ENCODE measurements around the gene KLF7.

The KLF7 gene

GRCh38 chr2:207090389-207090788, 75.4 kb downstream of the KLF7 start:
- no peak for ATAC-seq
- TF ChIP-seq, protein P1, sequence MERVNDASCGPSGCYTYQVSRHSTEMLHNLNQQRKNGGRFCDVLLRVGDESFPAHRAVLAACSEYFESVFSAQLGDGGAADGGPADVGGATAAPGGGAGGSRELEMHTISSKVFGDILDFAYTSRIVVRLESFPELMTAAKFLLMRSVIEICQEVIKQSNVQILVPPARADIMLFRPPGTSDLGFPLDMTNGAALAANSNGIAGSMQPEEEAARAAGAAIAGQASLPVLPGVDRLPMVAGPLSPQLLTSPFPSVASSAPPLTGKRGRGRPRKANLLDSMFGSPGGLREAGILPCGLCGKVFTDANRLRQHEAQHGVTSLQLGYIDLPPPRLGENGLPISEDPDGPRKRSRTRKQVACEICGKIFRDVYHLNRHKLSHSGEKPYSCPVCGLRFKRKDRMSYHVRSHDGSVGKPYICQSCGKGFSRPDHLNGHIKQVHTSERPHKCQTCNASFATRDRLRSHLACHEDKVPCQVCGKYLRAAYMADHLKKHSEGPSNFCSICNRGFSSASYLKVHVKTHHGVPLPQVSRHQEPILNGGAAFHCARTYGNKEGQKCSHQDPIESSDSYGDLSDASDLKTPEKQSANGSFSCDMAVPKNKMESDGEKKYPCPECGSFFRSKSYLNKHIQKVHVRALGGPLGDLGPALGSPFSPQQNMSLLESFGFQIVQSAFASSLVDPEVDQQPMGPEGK (CRISPR knock-in tag; IDR thresholded peaks at IDR 0.05; ENCODE audit: borderline replicate concordance): no peak
- no peak for TF ChIP-seq TCF4 (CRISPR knock-in tag; IDR thresholded peaks at IDR 0.05; ENCODE audit: borderline replicate concordance)
- no peak for TF ChIP-seq RARB (CRISPR knock-in tag; IDR thresholded peaks at IDR 0.05)
- TF ChIP-seq SNAI2 (CRISPR knock-in tag; IDR thresholded peaks at IDR 0.05): no peak
- TF ChIP-seq CSDC2 (CRISPR knock-in tag; IDR thresholded peaks at IDR 0.05): no peak

- no peak for ATAC-seq
Measured at GRCh38 chr2:207088839-207089238, 76.9 kb downstream of the KLF7 start.

GRCh38 chr2:207088276-207088675, 77.5 kb downstream of the KLF7 start:
- ATAC-seq: no peak
- TF ChIP-seq POU6F1 (CRISPR knock-in tag; IDR thresholded peaks at IDR 0.05; ENCODE audit: borderline replicate concordance, low read depth) (no peak), ISL1 (CRISPR knock-in tag; IDR thresholded peaks at IDR 0.05) (no peak), RARB (CRISPR knock-in tag; IDR thresholded peaks at IDR 0.05) (no peak), OSR1 (CRISPR knock-in tag; IDR thresholded peaks at IDR 0.05) (no peak), ZNF70 (CRISPR knock-in tag; IDR thresholded peaks at IDR 0.05) (no peak)
- TF ChIP-seq, protein P2, sequence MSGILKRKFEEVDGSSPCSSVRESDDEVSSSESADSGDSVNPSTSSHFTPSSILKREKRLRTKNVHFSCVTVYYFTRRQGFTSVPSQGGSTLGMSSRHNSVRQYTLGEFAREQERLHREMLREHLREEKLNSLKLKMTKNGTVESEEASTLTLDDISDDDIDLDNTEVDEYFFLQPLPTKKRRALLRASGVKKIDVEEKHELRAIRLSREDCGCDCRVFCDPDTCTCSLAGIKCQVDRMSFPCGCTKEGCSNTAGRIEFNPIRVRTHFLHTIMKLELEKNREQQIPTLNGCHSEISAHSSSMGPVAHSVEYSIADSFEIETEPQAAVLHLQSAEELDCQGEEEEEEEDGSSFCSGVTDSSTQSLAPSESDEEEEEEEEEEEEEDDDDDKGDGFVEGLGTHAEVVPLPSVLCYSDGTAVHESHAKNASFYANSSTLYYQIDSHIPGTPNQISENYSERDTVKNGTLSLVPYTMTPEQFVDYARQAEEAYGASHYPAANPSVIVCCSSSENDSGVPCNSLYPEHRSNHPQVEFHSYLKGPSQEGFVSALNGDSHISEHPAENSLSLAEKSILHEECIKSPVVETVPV (CRISPR knock-in tag; IDR thresholded peaks at IDR 0.05): no peak

More at GRCh38 chr2:207088839-207089238, 76.9 kb downstream of the KLF7 start:
- no peak for TF ChIP-seq CREB5 (CRISPR knock-in tag; IDR thresholded peaks at IDR 0.05; ENCODE audit: low read depth)
- TF ChIP-seq ESRRG (CRISPR knock-in tag; IDR thresholded peaks at IDR 0.05): no peak
- no peak for TF ChIP-seq CSDC2 (CRISPR knock-in tag; IDR thresholded peaks at IDR 0.05)
- TF ChIP-seq TCF4 (CRISPR knock-in tag; IDR thresholded peaks at IDR 0.05; ENCODE audit: borderline replicate concordance): no peak
- TF ChIP-seq ZNF70 (CRISPR knock-in tag; IDR thresholded peaks at IDR 0.05): no peak
- no peak for TF ChIP-seq ZNF565 (CRISPR knock-in tag; conservative IDR thresholded peaks at IDR 0.05; ENCODE audit: low read depth)
- TF ChIP-seq, protein P2 (CRISPR knock-in tag; IDR thresholded peaks at IDR 0.05): no peak
- TF ChIP-seq ISL1 (CRISPR knock-in tag; IDR thresholded peaks at IDR 0.05): no peak
- TF ChIP-seq ZFP30 (CRISPR knock-in tag; IDR thresholded peaks at IDR 0.05): no peak
- TF ChIP-seq RARB (CRISPR knock-in tag; IDR thresholded peaks at IDR 0.05): no peak
- no peak for TF ChIP-seq POU6F1 (CRISPR knock-in tag; IDR thresholded peaks at IDR 0.05; ENCODE audit: borderline replicate concordance, low read depth)
- TF ChIP-seq TSHZ2 (CRISPR knock-in tag; IDR thresholded peaks at IDR 0.05): no peak
- TF ChIP-seq GLIS3 (CRISPR knock-in tag; IDR thresholded peaks at IDR 0.05): no peak
- TF ChIP-seq ZFP3 (CRISPR knock-in tag; IDR thresholded peaks at IDR 0.05): no peak
- no peak for TF ChIP-seq TOX (CRISPR knock-in tag; IDR thresholded peaks at IDR 0.05; ENCODE audit: borderline replicate concordance)
